HK-2 (cell line): Measurements from ENCODE around the gene SAP30L.
A peak's percentile ranks its signal among the peaks of the same experiment; 100 is the strongest.

Experiments
- DNase-seq: peaks from one replicate; pipeline ENCODE4 v3.0.0-alpha.2; 2018; ENCODE audit not compliant: unreplicated experiment

Gene SAP30L

DNA sequence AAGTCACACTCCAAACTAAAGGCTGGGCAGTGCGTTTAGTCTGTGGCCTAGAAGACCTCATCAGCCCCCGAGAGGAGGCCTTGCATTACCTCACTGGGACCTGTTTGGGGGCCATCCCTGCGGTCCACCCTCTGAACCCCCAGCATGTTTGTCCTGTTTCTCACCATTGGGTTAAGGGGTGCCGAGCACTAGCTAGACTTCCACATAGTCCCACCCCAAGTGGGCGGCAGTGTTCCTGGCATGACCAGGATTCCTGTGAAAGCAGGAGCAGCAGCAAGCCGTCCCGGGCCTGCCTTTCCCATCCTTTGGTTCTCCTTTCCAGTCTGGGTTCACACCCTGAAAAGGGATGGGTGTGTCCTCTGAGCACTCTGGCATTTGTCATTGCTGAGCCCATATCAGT is 26.6 kb upstream of the SAP30L start:
- DNase-seq: no peak

- DNase-seq: no peak
These were observed 23.9 kb upstream of the SAP30L start for GRCh38 chr5:154421868-154422267.

- DNase-seq: no peak
These were observed 23.5 kb upstream of the SAP30L start for GRCh38 chr5:154422298-154422697.

DNA sequence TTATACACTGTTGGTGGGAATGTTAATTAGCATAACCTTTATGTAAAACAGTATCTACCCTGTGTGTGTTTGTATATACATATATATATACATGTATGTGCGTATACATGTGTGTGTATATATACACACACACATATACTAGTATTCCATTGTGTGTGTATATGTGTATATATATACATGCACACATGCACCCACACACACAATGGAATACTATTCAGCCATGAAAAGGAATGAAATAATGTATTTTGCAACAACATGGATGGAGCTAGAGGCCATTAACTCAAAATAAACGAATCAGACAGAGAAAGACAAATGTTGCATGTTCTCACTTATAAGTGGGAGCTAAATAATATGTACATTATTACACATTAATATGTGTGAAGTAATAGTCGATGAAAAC is 17.6 kb upstream of the SAP30L start:
- no peak for DNase-seq

DNA sequence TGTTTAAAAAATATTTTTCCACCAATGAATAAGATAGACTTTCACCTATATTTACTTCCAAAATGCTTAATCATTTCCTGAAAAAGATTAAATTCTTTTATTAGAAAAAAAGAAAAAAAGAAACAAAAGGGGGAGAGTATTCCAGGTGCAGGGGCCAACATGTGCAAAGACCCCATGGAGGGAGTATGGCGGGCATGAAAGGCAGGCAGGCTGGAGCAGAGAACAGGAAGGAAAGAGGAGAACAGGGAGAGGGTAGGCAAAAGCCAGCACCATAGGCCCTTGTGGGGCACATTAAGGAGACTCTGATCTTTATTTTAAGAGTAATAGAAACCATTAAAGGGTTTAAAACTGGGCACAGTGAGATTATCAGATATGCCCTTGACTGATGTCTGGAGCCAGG is 16.5 kb upstream of the SAP30L start:
- no peak for DNase-seq

GRCh38 chr5:154430466-154430865 is 15.3 kb upstream of the SAP30L start:
- no peak for DNase-seq

DNA sequence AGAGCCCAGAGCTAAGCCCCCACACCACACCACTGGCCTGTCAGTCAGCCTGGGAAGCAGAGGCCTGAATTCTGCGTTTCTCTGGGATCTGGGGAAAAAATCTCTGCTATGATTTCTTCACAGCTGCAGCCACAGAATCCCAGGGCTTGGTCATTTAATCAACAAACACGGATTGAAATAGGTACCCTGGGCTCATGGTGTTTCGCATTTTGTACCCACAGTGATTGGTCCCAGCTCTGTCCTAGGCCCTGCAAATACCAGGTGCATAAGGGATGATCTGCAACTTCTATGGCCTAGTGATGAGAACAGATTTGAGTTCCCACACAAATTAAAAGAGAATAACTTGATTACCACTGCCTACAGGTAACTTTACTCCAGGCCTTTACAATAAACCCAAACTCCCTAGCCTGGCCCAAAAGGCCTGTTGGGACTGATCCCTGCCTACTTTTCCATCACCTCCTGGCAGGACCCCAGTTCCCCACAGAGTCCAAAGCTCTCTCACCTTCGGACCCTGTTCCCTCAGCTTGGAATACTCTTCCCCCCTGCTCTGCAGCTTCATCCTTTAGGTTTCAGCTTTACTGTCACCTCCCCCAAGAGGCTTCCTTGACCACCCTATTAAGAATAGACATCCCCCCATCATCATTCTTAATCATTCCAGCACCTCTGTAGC is 14.7 kb upstream of the SAP30L start:
- no peak for DNase-seq

DNA sequence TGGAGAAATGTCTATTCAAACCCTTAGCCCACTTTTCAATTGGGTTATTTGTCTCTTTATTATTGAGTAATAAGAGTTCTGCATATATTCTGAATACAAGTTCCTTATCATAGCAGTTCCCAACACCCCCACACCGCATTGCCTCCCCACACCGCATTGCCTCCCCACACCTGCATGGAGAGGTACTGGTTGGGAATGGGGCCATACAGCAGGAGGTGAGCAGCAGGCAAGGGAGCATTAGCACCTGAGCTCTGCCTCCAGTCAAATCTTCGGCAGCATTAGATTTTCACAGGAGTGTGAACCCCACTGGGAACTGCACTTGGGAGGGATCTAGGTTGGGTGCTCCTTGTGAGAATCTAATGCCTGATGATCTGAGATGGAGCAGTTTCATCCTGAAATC is 10.6 kb upstream of the SAP30L start:
- no peak for DNase-seq

DNA sequence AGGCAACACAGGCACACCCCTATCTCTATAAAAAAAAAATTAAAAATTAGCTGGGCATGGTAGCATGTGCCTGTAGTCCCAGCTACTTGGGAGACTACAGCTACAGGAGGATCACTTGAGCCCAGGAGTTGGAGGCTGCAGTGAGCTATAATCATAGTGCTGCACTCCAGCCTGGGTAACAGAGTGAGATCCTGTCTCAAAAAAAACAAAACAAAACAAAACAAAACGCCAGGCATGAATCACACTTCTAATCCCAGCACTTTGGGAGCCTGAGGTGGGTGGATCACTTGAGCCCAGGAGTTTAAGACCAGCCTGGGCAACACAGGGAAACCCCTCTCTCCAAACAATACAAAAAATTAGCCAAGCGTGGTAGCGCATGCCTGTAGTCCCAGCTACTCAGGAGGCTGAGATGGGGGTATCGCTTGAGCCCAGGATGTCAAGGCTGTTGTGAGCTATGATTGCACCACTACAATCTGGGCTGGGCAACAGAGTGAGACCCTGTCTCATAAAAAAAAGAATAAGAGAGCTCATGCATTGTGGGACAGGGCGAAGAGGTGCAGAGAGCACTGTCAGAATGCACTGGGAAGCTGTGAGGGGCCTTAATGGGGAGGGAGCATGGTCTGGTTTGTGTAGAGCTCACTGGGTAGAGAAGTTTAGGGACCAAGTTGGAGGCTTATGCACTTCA is 8.4 kb upstream of the SAP30L start:
- DNase-seq: no peak

DNA sequence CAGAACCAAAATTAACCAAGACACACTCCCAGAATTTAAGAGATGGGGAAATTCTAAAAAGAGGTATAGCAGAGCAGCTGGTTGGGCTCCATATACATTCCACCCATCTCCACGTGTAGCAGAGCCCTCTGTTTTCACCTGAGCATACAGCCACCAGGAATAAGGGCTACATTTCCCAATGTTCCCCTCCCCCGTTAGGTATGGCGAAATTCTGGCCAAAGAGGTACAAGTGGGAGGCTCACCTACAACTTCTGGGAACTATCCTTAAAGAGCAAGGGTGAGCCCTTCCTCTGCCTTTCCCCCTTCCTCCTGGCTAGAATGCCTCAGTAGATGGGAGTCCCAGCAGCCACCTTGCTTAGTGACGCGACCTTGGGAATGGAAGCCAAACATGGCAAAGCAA is 5.3 kb upstream of the SAP30L start:
- DNase-seq: no peak

DNA sequence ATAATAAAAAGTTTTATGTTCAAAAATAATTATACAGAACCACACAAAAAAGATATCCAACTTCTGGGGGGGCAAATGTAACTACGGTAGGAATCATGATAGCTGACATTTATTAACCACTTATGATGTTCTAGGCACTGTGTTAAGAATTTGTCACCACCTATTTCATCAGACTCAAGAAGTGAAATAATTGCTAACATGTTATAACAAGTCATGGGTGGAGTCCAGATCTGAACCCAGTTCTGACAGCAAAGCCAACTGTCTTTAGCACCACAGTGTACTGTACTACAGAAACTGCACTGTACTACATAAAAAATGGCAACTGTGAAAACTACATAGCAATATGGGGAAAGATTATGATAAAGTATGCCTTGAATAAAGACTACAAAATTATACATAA is 3.0 kb upstream of the SAP30L start:
- no peak for DNase-seq

DNA sequence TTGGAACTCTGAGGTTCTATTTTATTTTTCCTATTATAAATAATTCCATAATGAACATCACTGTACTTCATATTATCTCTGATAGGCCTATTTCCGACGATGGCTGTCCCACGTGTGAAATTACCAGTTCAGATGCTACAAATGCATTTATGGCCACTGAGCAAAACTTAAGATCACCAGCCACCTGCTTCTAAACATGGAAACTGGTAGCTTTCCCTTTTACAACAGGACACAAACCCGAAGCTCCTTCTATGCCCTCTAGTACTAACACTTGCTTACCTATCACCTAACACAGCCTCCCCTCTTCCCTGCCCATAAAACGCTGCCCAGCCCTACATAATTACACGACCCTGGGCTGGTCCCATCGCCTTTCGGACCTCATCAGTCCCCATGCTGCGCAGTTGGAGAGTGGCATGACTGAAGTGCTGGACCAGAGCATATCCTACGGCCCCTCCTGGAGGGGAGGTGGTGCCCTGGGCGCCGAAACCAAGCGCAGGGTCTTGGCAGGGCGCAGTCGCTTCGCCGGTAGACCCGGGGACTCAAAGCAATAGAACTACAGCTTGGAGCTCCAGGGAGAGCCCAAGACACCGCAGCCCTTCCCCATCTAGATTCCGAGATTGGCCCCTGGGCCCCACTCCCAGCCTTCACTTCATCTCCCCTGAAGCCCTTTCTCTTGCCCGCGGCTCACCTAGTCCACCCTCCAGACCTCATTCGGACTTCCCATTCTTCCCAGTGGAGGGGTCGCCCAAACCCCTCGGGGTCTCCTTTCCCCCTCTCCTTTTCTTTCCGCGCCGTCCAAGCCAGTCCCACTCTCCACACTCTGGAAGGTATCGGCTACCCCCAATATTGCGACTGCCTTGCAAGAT is 1.0 kb upstream of the SAP30L start:
- DNase-seq: peak; percentile 16

- DNase-seq: peak; percentile 54
These were observed 645 bp downstream of the SAP30L start for GRCh38 chr5:154446195-154447088.

DNA sequence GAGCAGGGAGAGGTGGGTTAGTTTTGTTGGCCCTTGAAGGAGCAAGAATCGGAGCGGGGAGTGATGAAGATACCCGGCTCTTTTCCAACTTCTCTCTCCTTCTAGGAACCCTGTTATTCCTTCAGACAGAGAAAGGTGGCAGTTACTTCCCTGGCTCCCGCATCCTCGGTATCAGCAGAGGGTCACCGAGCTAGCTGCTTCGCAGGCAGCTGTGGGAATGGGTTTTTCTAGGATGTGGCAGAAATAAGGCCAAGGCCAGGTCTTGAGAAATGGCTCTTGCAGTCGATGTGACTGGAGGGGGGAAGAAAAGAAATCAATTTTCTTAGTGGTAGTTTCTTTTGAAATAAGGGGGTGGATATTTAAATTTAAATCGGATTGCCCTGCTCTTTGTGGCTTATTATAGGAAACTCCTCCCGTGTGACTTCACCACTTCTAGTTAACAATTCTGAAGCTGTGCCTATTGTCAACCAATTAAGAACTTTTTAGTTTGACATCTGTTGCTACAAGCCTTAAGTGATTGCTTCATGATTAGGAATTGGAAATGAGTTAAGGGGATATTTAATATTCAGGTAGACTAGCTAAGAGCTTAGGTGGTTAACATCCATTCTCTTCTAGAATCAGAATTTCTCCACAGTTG is 1.4 kb downstream of the SAP30L start:
- DNase-seq: no peak

- no peak for DNase-seq
These were observed 4.0 kb downstream of the SAP30L start for GRCh38 chr5:154449786-154450185.

GRCh38 chr5:154451957-154452356 is 6.2 kb downstream of the SAP30L start:
- no peak for DNase-seq

DNA sequence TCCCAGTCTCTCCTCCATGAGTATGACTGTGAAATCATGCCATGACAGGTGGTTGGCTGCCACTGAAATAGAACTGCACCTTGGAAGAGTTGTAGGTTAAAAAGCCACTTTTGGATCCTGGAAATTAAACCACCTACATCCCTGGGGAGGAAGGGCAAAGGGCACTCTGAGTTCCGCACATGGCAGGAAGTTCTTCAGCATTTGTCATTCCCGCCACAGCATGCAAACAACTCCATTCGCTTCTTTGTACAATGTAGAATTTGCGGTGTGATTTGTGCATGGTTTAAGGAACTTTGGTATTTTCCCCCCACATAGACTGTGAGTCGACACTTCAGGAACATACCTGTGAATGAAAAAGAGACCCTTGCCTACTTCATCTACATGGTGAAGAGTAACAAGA is 9.8 kb downstream of the SAP30L start:
- no peak for DNase-seq

DNA sequence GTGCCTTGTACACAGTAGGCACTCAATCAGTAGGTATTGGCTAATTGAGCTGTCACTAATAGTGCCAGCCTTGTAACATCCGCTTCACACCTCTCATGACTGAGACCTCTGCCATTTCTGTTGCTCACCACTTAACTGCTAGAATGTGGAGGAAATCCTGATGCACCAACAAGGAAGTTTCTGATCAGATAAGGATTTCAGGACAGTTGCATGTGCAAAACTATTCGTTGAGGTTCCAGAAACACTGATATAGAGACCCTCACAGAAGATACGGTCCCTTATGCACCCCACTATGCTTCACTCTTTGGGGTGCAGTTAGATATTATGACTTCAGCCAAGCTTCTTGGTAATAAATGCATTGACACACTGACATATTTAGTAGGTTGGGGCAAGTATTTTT is 10.7 kb downstream of the SAP30L start:
- DNase-seq: no peak

GRCh38 chr5:154459015-154459414 is 13.2 kb downstream of the SAP30L start:
- no peak for DNase-seq

DNA sequence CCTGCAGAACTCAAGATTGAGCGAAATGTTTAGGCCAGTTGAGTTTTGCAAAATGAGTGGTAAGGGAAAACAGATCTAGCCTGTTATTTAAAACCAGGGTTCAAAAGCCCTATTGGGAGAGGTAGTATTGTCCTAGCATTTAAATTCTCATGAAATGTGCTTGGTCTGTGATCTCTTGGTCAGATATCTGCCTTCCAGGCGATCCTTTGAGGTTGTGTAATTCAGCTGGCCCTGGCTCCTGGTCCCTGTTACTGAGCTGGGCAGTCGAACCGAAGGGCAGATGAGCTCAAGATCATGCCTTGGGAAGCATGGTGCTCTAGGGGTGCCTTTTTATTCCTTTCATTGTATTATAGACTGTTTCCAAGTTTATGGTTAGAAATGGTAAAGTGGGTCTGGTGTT is 14.4 kb downstream of the SAP30L start:
- DNase-seq: no peak

- no peak for DNase-seq
These were observed 15.7 kb downstream of the SAP30L start for GRCh38 chr5:154461531-154461930.
